GM11168 (cell line): ENCODE results near the gene BTK.

ENCODE experiments used
- in situ Hi-C: fragments of 300-500 bp; cut with MboI; formaldehyde crosslinking; loops from one replicate; pipeline ENCODE4 v1.12.0; 2022; ENCODE audit warnings: low sequenced_read_pairs; ENCODE audit not compliant: unreplicated experiment

BTK gene

GRCh38 chrX:101394372-101394771 is 8.4 kb upstream of the BTK start:
- in situ Hi-C loops, result no loop called here

GRCh38 chrX:101393530-101394305 is 7.7 kb upstream of the BTK start:
- in situ Hi-C loops, result no loop called here

DNA sequence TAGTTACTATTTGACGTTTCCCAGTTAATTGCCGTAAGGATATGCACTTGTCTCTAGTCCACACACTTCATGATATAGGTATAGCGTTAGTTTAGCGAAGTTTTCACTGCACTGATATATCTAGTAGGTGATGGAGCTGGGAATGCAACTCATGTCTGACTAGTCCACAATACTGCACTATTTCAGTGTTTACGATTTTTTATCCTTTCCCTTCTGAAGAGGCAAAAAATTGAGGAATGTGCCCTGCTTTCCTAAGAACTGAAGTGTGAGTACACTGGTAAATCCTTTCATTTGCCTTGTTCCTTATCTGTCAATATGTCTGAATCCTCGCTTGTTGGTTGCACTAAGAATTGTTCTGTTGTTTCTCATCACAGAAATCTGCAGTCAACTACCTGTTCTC is 5.8 kb upstream of the BTK start:
- in situ Hi-C loops, result no loop called here

GRCh38 chrX:101390664-101391525 is 4.9 kb upstream of the BTK start, which contains the start of gene RPL36A:
TSS of gene RPL36A (plus strand) at chrX:101391011. CDS start at chrX:101391044, 33 bp downstream.
- in situ Hi-C loops, result no loop called here

GRCh38 chrX:101388604-101389003 is 2.6 kb upstream of the BTK start:
- in situ Hi-C loops, result no loop called here

DNA sequence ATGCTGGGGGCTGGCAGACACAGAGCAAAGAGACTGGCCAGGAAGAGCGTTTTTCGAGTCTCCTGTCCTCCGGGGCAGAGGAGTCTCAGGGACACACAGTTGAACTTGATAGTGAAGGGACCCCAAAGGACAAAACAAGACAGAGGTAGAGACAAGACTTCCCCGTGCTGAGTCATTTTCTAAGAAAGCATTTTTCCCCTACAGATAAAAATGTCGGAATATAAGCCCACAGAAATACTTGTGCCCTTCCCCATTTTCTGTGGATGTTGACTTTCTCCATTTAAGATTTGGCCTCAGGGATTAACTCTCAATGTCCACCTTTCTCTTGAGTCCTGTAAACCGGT is 523 bp upstream of the BTK start:
- in situ Hi-C loops, result no loop called here

- in situ Hi-C loops, result no loop called here
Measured at GRCh38 chrX:101385026-101385684, 836 bp downstream of the BTK start.

DNA sequence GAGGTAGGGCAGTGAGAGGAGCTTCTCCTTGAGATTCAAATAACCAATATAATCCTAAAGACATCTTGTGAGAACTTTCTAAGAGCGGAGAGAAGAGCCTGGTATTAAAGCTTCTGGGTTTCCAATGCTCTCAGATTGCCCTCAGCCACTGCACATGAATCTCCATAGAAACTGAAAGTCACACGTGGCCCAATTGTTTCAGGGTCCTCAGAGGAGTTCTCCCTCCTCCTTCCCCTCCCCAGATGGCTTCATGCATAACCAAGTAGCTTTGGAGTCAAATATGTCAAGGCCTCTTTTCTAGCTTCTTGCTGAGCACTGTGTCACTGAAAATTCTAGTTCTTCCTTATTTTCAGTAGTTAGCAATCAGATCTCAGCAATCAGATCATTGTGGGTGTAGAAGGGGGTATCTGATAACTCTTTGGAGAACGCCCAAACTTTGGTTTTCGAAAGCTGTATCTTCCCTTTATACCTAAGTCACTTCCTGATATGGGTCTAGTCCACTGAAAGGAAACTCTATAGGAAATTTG is 2.2 kb downstream of the BTK start:
- in situ Hi-C loops, result no loop called here

- in situ Hi-C loops, result no loop called here
Measured at GRCh38 chrX:101377547-101377946, 8.4 kb downstream of the BTK start.

DNA sequence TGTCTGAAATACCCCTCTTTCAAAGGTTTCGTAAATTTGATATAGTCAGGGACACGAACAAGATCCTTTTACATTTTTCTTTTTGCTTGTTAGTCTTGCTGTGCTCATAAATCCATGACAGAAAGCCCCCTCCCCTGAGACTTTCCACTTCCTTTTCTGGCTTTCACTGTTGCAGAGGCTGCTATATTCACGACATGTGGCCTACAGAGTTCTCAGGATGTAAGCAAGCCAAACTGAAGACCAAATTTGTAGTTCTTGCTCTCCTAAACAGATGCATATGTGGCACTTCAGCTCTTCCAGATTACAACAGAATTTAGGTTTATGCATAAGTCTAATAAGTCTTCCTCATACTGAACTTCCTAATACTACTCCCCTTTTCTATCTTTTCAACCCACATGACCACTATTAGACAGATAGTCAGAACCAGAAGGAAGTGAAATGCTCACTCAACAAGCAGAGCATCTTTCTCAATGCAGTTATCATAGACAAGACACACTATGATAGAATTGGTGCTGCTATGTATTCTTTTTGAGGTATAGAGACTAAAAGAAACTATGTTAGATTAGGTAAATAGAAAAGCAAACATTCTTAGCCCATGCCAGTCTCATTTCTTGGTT is 15.0 kb downstream of the BTK start:
- in situ Hi-C loops, result no loop called here

DNA sequence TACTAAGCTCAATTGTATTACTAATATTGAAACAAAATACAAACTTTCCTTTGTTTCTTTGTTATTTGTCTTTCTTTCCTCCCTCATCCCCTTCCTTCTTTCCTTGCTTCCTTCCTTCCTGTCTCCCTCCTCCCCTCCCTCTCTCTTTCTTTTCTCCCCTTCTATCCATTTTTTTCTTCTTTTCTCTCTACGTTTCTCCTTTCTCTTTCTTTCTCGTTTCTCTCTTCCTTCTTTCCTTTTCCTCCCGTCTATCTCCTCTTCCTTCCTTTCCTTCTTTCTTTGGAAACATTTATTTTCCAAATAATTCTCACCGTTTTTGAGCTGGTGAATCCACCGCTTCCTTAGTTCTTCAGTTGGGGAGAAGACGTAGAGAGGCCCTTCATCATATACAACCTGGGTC is 16.3 kb downstream of the BTK start:
- in situ Hi-C loops, result no loop called here

- in situ Hi-C loops, result no loop called here
Measured at GRCh38 chrX:101368800-101369199, 17.2 kb downstream of the BTK start.

GRCh38 chrX:101365301-101365795 is 20.6 kb downstream of the BTK start:
- in situ Hi-C loops, result no loop called here

DNA sequence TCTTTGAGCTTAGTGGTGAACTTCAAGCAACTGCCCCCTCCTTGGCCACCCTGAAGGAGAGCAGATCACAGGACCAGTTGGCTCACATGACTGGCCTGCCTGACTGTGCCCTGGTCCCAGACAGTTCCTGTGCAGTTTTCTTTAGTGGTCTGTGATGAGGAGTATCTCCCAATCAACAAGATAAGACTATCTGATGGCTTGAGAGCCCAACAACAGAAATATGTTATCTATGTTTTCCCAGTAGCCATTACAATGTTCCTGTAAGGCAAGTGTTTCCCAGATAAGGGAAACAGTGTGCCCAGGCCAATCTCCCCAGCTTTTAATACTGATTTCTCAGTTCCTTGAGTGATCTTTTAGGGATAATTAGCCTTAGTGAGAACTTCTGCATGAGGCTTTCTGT is 23.2 kb downstream of the BTK start:
- in situ Hi-C loops, result no loop called here

- in situ Hi-C loops, result no loop called here
Measured at GRCh38 chrX:101362116-101362515, 23.9 kb downstream of the BTK start.

- in situ Hi-C loops, result no loop called here
Measured at GRCh38 chrX:101360390-101360789, 25.6 kb downstream of the BTK start.

DNA sequence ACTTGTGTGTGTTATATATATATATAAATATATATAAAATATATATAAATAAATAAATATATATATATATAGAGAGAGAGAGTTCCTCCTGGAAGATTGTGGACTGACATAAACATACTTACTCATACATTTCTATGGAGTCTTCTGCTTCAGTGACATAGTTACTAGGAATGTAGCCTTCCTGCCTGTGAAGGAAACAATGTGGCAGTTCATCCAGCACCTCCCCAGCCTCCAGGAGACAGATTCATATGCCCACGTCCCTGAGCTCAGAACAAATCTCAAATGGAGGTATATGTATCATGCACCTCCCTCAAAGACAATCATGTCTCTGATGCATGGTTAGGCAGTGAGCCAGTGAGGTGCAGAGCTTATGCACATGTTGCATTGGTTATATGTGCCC is 26.0 kb downstream of the BTK start:
- in situ Hi-C loops, result no loop called here

DNA sequence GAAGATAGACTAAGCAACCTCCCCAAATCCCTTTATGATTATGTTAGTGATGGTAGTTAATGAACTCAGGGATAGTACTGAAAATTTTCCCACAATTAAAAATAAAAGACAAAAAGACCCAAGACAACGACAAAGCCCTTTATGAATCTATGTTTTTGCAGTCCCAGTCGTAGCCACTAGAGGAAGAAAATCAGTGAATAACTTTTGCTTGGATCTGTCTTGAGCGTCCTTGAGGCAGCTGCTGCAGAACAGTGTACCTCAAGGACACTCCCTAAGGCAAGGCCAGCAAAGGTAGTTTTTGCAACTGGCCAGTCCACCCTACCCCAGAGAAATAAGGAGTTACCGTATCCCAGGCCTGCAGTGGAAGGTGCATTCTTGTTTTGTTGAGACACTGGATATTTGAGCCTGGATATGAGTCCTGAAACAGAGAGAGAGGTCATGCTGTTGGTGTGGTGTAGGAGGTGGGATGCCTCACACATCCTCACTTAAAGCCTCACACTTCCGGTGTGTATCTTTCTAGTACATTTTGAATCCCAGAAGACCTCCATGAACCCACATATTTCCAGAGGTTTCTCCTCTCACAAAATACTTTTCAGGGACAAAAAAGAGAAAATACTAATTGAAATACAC is 28.7 kb downstream of the BTK start:
- in situ Hi-C loops, result no loop called here

DNA sequence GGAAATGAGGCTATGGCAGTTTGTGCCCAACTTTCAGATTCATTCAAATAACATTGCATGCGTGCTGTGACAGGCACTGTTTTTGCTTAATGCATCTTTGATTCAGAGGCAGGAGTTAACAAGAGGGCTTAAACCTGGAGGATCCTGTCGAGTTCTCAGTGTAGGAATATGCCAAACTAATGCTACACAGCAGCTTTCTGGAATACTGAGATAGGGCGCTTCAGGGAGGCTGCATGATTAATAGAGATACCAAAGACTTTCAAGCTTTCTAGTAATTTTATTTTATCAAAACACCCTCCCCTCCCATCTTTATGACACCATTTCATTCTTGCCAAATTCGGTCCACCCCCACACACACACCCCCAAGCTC is 36.8 kb downstream of the BTK start:
- in situ Hi-C loops, result no loop called here
